ENCODE data around the gene SHTN1. TPM values are rescaled to one million over a fixed set of nuclear protein-coding genes. Genes with fewer than 3 reads are reported as not detected.

Gene SHTN1
- total and polyA plus RNA-seq, 2 of the 4 experiments (the other 2 are of a cell fraction): 0.54 to 2.3 TPM

- Histone ChIP-seq H2BK15ac (ENCODE audit: low read depth, low read length) (no peak overlapping the region), H3K4ac (ENCODE audit: low read depth, low read length) (no peak overlapping the region), H3K9ac (ENCODE audit: low read depth, low read length) (no peak overlapping the region), H2AK5ac (ENCODE audit: low read depth, low read length) (no peak overlapping the region), H2AFZ (replicated peaks; ENCODE audit: low read length, poor library complexity) (no peak overlapping the region), H3K27ac (ENCODE audit: insufficient read depth, low read length) (no peak overlapping the region), H2BK120ac (ENCODE audit: low read depth, low read length) (no peak overlapping the region), H3K14ac (replicated peaks; ENCODE audit: low read depth, low read length) (no peak overlapping the region), H4K5ac (ENCODE audit: low read depth, low read length) (no peak overlapping the region), H3K27me3 (ENCODE audit: control insufficient read depth, insufficient read depth, low read length) (no peaks in the 10 kb centered on the region), H3K4me2 (ENCODE audit: low read depth, low read length) (no peak overlapping the region), H2AK9ac (replicated peaks; ENCODE audit: low read depth, low read length, poor library complexity) (no peak overlapping the region), H4K8ac (ENCODE audit: low read depth in 2 of 2, low read length in 2 of 2) (no peak overlapping the region), H3K23ac (ENCODE audit: low read depth, low read length) (no peak overlapping the region), H4K20me1 (ENCODE audit: insufficient read depth, low read length) (peaks cover 4% of the 10 kb centered on the region; the same call in 1 of the 2 replicates), H3K18ac (ENCODE audit: low read depth, low read length) (no peak overlapping the region), H2BK20ac (ENCODE audit: low read depth, low read length) (no peak overlapping the region), H4K91ac (ENCODE audit: insufficient read depth, low read depth, low read length) (no peak overlapping the region), H2BK5ac (ENCODE audit: low read depth, low read length, poor library complexity, severe bottlenecking) (no peak overlapping the region), H3K4me1 (ENCODE audit: control insufficient read depth, insufficient read depth, low read length) (peaks cover 7% of the 10 kb centered on the region), H3K79me1 (ENCODE audit: low read depth in 1 of 2, low read length in 2 of 2) (no peaks in the 10 kb centered on the region), H3K36me3 (ENCODE audit: control insufficient read depth, insufficient read depth, low read length) (no peaks in the 10 kb centered on the region), H3K56ac (ENCODE audit: extremely low read depth, insufficient read depth, low read length) (no peak overlapping the region), H3K4me3 (ENCODE audit: insufficient read depth, low read depth, low read length) (no peak overlapping the region), H3K9me1 (ENCODE audit: insufficient read depth, low read length) (peaks cover 16% of the 10 kb centered on the region), H3K9me3 (ENCODE audit: control insufficient read depth, insufficient read depth, low read length) (no peaks in the 10 kb centered on the region)
- CTCF ChIA-PET: interaction anchor here (0.6 kb wide), 1 partner anchor 134 kb away, joined by 3 read pairs; no protein-coding TSS in a partner anchor
- WGBS, 2 experiments (ENCODE audit: extremely low coverage in 2 of 2, insufficient read length in 1 of 2): no CpG with 5 or more reads among the region's 7 CpGs
- intact Hi-C loops (cut with micrococcal nuclease): no loop called here
- in situ Hi-C loops (cut with MboI; ENCODE audit: low sequenced_read_pairs): no loop called here
- DNase-seq (peak; percentile 94), ATAC-seq (ENCODE audit: low read depth) (peak; percentile 73)
- BruUV-seq (replicated peaks): no TSS peak
- TF ChIP-seq CEBPB (IDR thresholded peaks at IDR 0.05; ENCODE audit: low read depth, low read length) (0 out of 2 replicates have a peak, but pooled peaks have one; percentile 11), FOS (IDR thresholded peaks at IDR 0.05; ENCODE audit: low read depth, low read length) (0 out of 2 replicates have a peak, but pooled peaks have one; percentile 12), BHLHE40 (IDR thresholded peaks at IDR 0.05; ENCODE audit: low read depth, low read length) (no peak)
- POLR2A ChIA-PET (ENCODE audit: unreplicated experiment): no interaction called here
- dilution Hi-C loops (cut with HindIII; ENCODE audit: low sequenced_read_pairs, unreplicated experiment): no loop called here
These were observed 113.8 kb downstream of the SHTN1 start for GRCh38 chr10:116891208-116891607.
